NCI-H345 treated with DMSO at 0.1 percent for 48 hours (cell line): ENCODE results near the gene SLC13A4.

Experiments
- DNase-seq: peaks from one replicate; lab custom pipeline; 2025; ENCODE audit not compliant: unreplicated experiment; lab: John Stamatoyannopoulos, UW

SLC13A4 gene

DNA sequence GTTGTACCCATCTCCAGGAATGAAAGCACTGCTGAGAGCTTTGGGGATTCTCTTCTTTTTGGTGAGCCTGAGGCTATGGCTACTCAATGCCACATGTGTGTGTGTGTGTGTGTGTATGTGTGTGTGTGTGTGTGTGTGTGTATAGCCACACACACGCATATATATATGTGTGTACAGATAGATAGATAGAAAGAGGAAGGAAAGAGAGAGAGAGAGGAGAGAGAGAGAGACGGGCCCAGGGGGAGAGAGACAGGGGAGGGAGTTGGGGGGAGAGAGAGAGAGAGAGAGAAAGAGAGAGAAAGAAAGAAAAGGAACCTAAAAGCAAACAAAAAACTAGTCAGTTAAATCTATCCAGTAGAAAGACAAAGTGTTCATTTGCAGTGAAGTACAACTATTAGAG, 8.3 kb downstream of the SLC13A4 start:
- no peak for DNase-seq

- DNase-seq = no peak
Measured at GRCh38 chr7:135718794-135719437, 9.1 kb downstream of the SLC13A4 start.

DNA sequence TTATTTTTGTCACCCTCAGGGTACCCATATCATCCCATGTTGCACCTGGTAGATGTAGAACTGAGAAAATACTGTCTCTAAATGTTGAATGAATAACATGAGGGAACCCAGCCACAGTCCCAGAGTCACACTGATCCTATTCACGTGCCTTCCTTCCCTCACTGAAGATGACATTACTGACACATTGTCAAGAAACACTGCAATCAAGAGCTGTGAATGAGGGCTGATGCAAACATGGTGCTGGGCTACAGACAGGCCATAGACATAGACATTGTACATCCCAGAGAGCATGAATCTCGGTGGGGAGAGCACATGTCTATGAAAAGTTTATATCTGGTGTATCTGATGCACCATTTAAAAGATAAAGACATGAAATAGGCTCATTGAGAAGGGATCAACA, 9.8 kb downstream of the SLC13A4 start:
- DNase-seq = no peak

- DNase-seq = no peak
Measured at GRCh38 chr7:135717693-135718092, 10.3 kb downstream of the SLC13A4 start.

GRCh38 chr7:135716677-135717238, 11.2 kb downstream of the SLC13A4 start:
- peak; percentile 92 for DNase-seq

GRCh38 chr7:135715673-135716072, 12.3 kb downstream of the SLC13A4 start:
- DNase-seq = no peak

GRCh38 chr7:135715055-135715522, 12.9 kb downstream of the SLC13A4 start:
- DNase-seq = no peak

DNA sequence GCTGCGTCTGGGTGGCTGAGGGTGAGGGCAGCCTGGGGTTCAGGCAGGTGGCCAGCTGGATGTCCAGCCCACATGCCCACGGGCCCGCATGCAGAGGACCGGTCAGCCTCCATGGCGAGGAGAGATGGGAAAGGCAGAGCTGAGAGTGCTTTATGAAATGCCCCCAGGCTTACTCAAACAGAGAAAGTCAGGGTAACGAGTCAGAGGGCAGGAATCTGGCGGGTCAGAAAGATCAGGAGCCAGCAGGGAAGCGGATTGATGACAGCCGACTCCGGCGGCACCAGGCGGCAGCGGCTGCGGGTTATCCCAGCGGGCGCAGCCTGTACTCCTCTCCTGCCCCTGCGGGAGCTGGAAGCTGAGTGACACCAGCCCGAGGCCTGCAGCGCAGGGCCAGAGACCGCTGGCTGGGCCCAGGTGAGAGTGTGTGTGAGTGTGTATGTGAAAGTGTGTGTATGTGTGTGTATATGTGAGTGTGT, 13.4 kb downstream of the SLC13A4 start:
- no peak for DNase-seq

DNA sequence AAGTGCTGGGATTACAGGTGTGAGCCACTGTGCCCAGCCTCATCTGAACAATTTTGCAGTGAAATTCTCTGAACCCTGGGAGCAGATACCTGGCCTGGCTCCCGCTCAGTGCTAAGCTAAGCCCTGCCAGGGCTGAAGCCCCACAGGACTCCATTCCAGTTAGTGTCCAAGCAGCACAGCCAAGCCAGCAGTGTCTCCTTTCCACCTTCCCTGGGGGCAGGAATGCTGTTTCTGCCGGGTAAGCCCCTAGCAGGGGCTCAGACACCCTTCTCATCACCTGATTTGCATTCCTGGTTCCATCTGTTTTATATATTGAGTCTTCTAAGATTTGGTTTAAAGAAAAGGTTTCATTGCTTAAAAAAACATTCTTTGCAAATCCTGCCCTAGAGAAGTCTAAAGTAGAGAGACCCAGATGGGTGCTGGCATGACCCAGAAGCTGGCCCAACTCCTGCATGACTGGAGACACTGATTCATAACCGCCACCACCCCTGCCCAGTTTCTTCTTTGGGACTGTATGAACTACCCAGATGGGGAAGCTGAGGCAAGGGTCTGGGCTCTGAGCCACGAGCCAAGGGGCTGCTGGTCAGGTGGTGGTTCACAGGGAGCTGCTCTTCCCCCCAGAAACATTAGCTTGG, 14.0 kb downstream of the SLC13A4 start:
- DNase-seq = no peak

DNA sequence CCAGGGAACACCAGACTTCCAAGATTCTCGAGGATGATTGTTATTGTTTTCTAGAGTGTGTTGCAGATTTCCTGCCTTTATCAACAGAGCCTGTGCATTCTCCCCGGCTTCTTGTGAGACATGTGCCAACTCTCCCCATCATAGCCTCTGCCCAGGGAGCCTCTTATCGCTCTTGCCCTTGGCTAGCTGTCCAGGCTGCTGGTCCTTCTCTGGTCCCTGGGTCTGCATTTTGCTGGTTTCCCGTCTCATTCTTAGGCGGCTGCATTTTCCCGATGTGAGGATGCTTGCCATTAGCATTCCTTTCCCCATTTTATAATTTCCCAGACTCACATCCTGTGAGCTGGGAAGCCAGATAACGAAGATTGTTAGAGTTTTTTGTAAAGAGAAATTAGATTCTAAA, 15.2 kb downstream of the SLC13A4 start:
- DNase-seq = no peak

GRCh38 chr7:135712182-135712782, 15.7 kb downstream of the SLC13A4 start:
- DNase-seq = peak; percentile 41

DNA sequence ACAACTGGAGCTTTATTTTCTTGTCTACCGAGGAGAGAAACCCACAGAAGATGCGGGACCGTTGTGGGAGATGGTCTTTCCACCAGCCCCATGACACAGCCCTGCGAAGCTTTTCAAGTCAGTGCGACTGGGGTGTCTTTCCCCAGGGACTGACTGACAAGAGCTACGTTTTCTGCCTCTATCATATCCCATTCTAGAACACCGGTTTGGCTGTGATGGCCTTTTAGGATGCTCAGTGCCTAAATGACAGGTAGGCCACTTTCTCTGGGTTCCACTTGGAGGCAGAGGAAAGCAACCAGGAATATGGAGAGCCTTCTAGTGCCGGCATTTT, 16.9 kb downstream of the SLC13A4 start:
- no peak for DNase-seq

DNA sequence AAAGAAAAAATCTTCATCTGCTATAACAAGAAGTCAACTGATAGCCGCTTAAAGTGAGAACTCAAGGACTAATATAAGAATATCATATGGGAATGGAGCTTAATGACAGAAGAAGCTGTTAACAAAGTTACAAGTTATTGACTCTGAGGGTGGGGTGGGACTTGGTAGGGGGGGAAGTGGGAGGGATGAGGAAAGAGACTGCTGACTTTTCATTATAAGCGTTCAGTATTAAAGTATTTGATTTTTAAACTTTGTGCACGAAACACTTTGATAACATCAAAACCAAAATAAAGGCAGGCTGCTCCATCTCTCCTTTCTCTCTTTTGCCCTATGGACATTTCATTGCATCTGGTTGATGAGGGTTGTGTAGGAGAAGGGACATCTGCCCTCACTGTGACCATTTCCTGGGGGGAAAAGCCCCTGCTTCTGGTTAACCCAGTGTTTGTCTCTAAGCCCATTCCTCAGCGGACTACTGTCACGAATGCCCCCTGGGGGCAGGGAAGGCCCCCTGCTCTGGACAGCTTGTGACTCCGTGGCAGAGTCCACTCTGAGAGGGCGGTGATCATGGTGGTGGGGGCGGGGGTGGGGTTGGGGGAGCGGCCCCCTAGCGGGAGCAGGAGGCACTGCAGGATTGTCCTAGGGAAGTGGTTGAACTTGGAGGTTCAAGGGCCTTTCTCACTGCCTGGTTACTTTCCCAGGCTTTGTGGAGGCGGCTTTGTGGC, 17.4 kb downstream of the SLC13A4 start:
- no peak for DNase-seq

DNA sequence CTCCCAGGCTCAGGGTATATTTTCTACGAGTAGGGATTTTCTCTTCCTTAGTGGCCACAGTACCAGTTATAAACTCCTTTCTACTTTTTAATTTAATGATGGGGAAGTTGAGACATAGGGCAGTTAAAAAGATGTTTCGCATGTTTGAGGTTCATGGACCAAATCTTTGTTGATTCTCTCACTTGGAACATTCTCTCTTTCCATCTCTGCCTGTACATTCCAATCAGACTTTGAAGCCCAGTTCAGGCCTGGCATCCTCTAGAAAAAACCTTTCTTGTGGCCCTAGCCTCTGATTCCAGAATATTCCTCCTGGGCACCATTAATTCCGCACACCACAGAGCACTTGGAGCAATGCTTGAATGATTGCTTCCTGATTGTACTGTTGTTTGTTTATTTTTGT, 18.5 kb downstream of the SLC13A4 start:
- DNase-seq = no peak

GRCh38 chr7:135708041-135708440, 19.9 kb downstream of the SLC13A4 start:
- DNase-seq = no peak

- DNase-seq = no peak
Measured at GRCh38 chr7:135707570-135707966, 20.4 kb downstream of the SLC13A4 start.

- DNase-seq = no peak
Measured at GRCh38 chr7:135706858-135707569, 21.0 kb downstream of the SLC13A4 start.

DNA sequence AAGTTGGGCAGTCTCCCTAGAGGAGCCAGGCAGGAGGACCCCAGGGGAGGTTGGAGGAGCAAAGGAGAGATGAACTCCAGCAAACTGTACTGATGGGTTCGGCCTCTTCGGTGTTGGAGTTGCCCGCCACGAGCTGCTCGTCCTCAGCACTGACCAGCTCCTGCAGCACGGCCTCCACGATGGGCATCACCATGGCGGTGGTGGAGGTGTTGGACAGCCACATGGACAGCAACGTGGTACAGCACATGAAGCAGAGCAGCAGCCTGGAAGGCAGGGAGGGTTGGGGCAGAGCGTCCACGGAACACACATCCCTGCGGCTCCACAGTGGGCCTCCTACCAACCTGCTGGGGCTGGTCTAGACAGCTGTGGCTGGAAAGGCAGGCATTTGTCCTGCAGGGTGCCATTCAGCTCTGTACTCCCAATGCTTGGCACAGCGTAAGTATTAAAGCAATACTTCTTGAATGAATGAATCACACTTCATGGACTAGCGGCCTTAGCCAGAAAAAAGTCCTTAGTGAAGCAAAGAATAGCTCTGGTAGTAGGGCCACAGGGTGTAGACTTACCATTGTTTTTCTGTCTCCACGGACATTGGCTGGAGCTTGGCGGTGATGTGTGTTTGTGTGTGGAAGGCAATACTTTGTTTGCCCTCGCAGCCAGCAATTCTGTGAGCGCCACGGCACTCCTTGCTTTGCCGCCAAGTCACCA, 21.8 kb downstream of the SLC13A4 start:
- DNase-seq = no peak

DNA sequence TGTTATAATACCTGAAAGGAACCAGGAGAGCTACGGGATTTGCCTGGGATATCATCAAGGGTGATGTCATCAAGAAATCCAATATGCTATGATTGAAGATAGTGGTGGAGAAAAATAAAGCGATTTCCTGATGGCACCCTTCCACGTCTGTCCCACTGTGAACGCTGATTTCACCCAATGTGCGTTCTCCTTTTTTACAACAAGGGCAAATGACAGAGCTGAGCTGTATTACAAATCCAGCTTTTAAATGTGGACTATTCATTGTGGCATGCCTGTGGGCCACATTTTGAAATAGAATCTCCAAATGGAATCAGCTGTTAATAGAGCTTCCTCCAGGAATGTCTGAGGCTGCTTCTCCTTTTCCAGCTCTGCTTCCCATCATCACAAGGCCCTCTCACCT, 23.3 kb downstream of the SLC13A4 start:
- no peak for DNase-seq

DNA sequence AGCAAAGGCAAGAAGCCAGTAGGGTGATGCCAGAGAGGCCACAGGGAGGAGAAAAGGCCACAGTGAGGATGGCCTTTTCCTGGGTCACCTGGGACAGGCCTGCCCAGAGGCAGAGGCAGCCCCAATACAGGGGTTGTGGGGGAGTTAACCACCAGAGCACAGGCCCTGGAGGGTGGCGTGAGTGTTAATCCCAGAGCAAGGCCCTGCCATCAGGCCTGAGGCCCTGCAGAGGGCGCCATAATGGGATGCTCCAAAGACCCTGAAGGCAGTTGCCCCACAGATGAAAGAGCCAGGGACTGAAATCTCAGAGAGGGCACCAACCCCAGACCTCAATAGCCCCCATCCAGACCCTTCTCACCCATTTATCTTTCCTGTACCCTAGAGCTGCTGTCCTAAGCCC, 23.9 kb downstream of the SLC13A4 start:
- no peak for DNase-seq
